HG03457 (cell line): ENCODE data around the gene MORC4.
A peak's percentile ranks its signal among the peaks of the same experiment; 100 is the strongest.
"Not testable (repeated sequence)": the region's sequence is repeated elsewhere in the genome, so short reads cannot be mapped to it uniquely, and the experiment has no call there.

Experiments used
- ATAC-seq: cut with Tn5 transposase; IDR thresholded peaks from one replicate; pipeline ENCODE4 v1.9.1; 2021; ENCODE audit warnings: moderate number of reproducible peaks; ENCODE audit not compliant: unreplicated experiment

MORC4 gene

GRCh38 chrX:107000013-107000515 is at the start of gene MORC4:
Gene MORC4 (minus strand): TSS chrX:107000212. CDS start chrX:106999969, 243 bp downstream.
- ATAC-seq = peak; percentile 83

- no peak for ATAC-seq
These were observed 47.6 kb upstream of the MORC4 start for GRCh38 chrX:107047622-107048021.

- ATAC-seq = no peak
These were observed 29.7 kb upstream of the MORC4 start for GRCh38 chrX:107029752-107030151.

- no peak for ATAC-seq
These were observed 25.5 kb upstream of the MORC4 start for GRCh38 chrX:107025545-107025944.

GRCh38 chrX:107014936-107015335 is 14.9 kb upstream of the MORC4 start:
- no peak for ATAC-seq

- no peak for ATAC-seq
These were observed 8.0 kb upstream of the MORC4 start for GRCh38 chrX:107008034-107008433.

GRCh38 chrX:106999002-106999975 is 723 bp downstream of the MORC4 start:
- no peak for ATAC-seq

- ATAC-seq = no peak
These were observed 2.4 kb downstream of the MORC4 start for GRCh38 chrX:106997611-106998010.

GRCh38 chrX:106995678-106996077 is 4.3 kb downstream of the MORC4 start:
- no peak for ATAC-seq

- ATAC-seq = no peak
These were observed 12.5 kb downstream of the MORC4 start for GRCh38 chrX:106987488-106987887.

- ATAC-seq = no peak
These were observed 18.9 kb downstream of the MORC4 start for GRCh38 chrX:106980952-106981626.

- ATAC-seq = no peak
These were observed 23.6 kb downstream of the MORC4 start for GRCh38 chrX:106976416-106976815.

GRCh38 chrX:106973433-106974149 is 26.4 kb downstream of the MORC4 start:
- no peak for ATAC-seq

GRCh38 chrX:106972896-106973295 is 27.1 kb downstream of the MORC4 start:
- ATAC-seq = no peak

GRCh38 chrX:106966547-106966946 is 33.5 kb downstream of the MORC4 start:
- ATAC-seq = not testable (repeated sequence)

- no peak for ATAC-seq
These were observed 35.7 kb downstream of the MORC4 start for GRCh38 chrX:106964290-106964689.

GRCh38 chrX:106963111-106963510 is 36.9 kb downstream of the MORC4 start:
- no peak for ATAC-seq

- no peak for ATAC-seq
These were observed 40.1 kb downstream of the MORC4 start for GRCh38 chrX:106959901-106960300.

- no peak for ATAC-seq
These were observed 42.2 kb downstream of the MORC4 start for GRCh38 chrX:106957856-106958255.

- no peak for ATAC-seq
These were observed 44.8 kb downstream of the MORC4 start for GRCh38 chrX:106955004-106955772.
